A549 (cell line): ENCODE measurements around the gene ASB13.

Experiments
- BHLHE40 ChIP-seq: IDR thresholded peaks from 2 replicates; pipeline ENCODE4 v1.6.1; 2012; ENCODE audit warnings: low read depth, low read length, inconsistent platforms
- CBX2 ChIP-seq: fragments of 200-600 bp; sonication (generic); IDR thresholded peaks from 2 replicates; pipeline ENCODE4 v1.6.1; 2016; ENCODE audit warnings: low read depth, mild to moderate bottlenecking, borderline replicate concordance
- CTCF ChIP-seq: fragments of >200 bp; sonication (Bioruptor Twin); formaldehyde crosslinking; IDR thresholded peaks from 3 replicates; pipeline ENCODE4 v1.5.1; 2016
- EP300 ChIP-seq, 2 experiments: fragments of >200 bp; sonication (Bioruptor Twin); formaldehyde crosslinking; IDR thresholded peaks; 2 replicates in 1 of 2; 3 replicates in 1 of 2; pipeline ENCODE4 v1.6.1; 2016 to 2017
- NFE2L2 ChIP-seq: fragments of 150-350 bp; conservative IDR thresholded peaks from 2 replicates; pipeline ENCODE4 v1.6.1; 2014; ENCODE audit warnings: low read length
- POLR2A ChIP-seq: IDR thresholded peaks from 2 replicates; pipeline ENCODE4 v1.6.1; 2012; ENCODE audit warnings: mild to moderate bottlenecking, low read length
- REST ChIP-seq: fragments of 200-600 bp; sonication (generic); IDR thresholded peaks from 2 replicates; pipeline ENCODE4 v1.6.1; 2016; ENCODE audit warnings: antibody characterized with exemption, mild to moderate bottlenecking, moderate library complexity
- SMC3 ChIP-seq: fragments of >200 bp; sonication (Bioruptor Twin); formaldehyde crosslinking; IDR thresholded peaks from 3 replicates; pipeline ENCODE4 v1.6.1; 2018; ENCODE audit warnings: inconsistent platforms

- TF ChIP-seq CTCF (no peak), SMC3 (no peak), CBX2 (no peak), POLR2A (no peak), NFE2L2 (no peak), REST (no peak), BHLHE40 (no peak), EP300 (IDR thresholded peaks at IDR 0.05) (no peak)
Observed at GRCh38 chr10:5619362-5620211, 46.8 kb downstream of the ASB13 start.
